GM19239 (cell line): ENCODE measurements around the gene GET4.

ENCODE experiments used
- DNase-seq: peaks from one replicate; pipeline ENCODE4 v3.0.0; 2011; ENCODE audit warnings: low spot score; ENCODE audit not compliant: insufficient read length
- FAIRE-seq: peaks from 2 replicates; lab custom pipeline; 2011; peaks lifted over from hg19 to GRCh38; lab: Jason Lieb, UNC

Gene GET4

DNA sequence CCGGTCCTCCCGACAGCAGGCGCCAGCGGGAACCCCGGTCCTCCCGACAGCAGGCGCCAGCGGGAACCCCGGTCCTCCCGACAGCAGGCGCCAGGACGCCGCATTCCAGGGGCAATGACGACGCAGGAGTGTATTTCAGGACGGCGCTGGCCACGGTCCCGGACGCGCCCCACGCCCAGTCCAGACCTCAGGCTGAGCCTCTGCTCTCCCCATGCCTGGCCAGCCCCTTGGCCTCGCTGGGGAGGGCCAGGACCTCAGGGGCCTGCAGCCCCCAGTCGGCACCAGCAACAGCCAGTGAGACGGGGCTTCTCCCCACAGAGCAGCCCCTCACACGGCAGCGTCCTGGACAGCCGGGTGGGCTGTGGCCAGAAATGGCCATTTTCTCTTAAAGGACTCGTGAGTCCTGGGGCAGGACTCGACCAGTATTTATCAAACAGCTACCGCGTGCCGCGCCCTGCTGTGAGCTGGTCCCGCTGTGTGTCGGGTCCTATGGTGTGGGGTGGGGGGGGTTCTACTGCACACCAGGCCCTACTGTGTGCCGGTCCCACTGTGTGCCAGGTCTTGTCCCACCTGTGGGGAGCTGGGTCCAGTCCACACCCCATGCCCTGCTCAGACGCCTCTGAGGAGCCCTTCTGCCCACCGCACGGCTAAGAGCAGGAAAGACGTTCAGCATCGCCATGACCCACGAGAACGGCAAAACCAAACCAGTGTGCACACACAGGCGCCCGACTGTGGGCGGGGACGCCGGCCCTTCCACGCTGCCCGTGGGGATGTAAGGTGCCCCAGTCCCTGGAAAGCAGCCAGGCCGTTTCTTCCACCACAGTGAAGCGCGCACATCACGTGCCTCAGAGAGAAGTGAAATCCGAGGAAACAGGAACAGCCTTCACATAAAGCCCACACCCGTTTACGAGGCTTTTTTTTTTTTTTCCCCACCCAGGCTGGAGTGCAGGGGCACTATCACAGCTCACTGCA, 33.3 kb downstream of the GET4 start:
- FAIRE-seq, result peak; percentile 83
- DNase-seq, result peak; percentile 59

DNA sequence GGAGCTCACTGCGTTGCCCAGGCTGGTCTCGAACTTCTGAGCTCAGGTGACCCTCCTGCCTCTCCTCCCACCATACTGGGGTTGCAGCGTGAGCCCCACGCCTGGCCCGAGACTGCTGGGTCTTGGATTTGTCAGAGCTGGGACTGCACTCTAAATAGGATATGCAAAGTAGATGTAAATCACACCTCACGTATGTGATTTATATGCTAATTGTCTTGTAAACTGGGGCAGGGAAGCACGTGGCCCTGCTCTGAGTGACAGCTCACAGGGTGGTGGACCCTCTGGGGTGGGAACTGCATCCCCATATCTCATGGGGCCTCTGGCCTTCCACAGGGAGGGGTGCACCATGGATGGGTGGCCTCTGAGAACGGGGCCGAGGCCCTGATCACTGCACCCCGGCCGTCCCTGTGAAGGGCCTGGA, 34.1 kb downstream of the GET4 start:
- FAIRE-seq, result no peak
- peak; percentile 43 for DNase-seq

DNA sequence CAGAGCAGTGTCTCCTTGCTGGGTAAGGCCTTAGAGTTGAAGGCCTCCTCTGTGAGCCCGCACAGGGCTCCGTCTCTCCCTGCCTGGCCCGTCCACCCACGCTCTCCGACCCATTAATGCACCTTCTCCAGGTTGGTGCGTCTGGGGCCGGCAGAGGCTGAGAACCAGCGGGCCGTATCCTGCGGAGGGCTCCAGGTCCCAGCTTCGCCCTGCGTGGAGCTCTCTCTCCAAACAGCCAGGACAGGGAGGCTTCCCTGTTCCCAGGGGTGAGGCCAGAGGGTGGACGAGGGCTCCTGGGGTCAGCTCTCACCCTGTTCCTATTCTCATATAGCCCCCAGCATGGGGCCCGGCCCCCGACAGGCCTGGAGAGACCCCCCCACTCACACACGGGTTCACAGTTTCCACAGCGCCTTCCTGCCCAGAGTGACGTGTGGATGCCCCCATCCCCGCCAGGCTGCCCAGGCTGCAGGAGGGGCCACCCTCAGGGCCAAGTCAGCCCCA, 34.6 kb downstream of the GET4 start:
- FAIRE-seq, result no peak

DNA sequence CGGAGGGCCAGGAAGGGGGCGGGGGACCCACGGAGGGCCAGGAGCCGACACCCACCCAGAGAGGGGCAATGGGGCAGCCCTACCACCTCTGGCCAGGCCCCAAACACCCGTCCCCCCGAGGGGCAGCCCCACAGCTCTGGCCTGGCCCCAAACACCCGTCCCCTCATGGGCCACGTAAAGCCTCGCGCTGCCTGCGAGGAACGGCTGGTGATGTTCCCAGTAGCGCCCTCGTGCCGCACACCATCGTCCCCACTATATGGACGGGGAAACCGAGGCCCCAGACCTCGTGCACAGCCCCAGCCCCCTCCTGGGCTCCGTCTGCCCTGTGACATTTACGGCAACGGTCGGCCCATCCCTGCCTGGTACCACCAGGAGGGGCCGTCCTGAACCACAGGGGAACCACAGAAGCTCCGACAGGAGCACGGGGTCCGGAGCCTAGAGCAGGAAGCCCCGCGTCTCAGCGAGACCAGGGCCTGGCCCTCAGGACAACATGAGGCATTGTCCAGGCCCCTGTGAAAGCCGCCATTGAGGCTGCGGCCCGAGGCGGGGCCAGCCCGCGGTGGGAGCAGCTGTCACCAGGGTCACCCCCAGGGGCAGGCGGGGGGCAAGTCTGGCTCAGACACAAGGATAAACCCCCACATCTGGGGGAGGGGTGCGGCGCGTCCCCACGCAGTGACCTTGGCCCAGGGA, 35.6 kb downstream of the GET4 start:
- no peak for FAIRE-seq
- DNase-seq, result no peak

More for the DNA sequence above, 34.6 kb downstream of the GET4 start:
- DNase-seq, result no peak

DNA sequence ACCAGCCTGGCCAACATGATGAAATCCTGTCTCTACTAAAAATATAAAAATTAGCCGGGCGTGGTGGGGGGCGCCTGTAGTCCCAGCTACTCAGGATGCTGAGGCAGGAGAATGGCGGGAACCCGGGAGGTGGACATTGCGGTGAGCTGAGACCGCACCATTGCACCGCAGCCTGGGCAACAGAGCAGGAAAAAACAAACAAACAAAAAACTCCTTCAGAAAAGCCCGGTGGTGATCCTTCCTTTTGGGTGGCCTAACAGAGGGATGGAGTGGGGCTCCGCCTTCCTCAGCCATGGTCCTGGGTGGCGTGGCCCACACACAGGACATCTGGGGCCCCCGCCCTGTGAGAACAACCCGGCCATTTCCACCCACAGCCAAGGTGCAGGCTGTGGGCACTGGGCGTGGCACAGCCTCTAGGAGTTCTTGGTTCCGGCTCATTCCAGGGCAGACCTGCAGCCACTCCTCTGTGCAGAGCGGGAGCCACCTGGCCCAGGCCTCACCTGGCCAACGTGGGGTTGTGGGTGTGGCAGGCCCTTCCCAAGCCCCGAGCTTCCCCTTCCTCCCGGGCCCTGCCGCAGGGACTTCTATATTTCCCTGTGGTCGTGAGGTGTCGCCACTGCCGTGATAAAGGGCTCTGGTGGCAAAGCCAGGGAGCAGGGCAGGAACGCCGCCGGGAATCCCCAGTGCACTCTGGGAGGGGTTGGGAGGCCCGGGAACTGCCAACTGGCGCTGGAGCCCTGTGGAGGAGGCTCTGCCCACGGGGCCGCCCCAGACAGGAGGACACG, 37.6 kb downstream of the GET4 start:
- FAIRE-seq (no peak), DNase-seq (no peak)

DNA sequence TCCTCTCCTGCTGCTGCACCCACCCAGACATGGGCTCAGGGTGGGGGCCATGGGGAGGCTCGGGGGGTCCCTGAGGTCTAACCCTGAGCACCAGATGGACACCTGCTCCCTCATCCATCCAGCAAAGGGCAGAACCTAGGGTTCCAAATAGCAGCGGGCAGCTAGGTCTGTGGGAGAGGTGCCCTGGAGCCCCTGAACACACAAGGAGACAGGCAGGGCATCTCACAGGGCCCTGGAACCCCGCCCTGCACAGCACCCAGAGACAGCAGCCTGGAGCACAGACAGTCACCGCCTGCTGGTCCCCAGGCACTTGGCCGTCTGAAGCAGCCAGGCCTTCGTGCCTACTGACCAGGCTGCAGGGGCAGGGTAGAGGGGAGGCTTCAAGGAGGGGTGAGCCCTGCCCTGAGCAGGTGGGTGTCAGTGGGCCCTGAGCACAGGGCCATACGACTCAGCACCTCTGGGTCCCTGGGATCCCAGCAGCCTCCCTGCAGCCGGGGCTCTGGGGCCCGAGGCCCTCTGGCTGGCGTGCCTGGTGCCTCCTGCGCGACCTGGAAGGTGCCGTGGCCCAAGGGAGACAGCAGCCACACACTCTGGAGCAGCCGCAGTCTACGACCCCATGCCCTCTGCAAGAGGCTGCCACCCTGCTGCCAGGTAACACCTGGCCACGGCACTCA, 38.3 kb downstream of the GET4 start:
- no peak for FAIRE-seq
- DNase-seq, result no peak

DNA sequence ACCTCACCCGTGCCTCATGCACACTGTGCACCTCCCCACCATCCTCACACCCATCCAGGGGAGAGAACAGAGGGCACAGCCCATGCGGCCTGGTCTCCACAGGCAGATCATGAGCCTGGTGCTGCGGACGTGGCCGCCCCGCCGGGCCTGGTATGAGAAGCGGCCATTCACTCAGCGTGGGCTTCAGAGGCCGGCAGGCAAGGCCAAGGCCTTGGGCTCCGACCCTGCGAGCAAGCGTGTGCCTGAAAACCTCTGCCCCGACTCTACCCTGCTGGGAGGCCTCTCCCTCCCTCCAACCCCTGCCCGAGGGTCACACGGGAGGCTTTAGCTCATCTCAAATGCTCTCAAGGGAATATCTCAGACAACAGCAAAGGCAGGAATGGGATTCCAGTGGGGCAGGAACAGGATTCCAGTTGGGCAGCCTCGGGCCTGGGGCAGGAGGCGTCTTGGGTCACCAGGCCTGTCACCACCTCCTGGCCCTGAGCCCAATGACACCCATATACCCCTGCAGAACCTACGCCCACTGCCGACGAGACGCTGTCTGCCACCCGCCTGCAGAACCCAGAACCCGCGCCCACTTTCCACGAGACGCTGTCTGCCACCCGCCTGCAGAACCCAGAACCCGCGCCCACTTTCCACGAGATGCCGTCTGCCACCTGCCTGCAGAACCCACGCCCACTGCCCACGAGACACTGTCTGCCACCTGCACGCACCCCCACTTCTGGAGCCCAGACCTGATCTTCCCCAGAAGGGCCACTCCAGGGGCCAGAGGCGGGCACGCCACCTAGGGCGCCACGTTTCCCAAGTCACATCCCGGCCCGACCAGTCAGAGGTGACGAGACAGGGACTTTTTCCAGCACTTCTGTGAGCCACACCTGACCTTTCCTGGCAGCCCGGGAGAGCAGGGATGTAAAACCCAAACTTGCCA, 39.2 kb downstream of the GET4 start:
- no peak for DNase-seq
- no peak for FAIRE-seq

DNA sequence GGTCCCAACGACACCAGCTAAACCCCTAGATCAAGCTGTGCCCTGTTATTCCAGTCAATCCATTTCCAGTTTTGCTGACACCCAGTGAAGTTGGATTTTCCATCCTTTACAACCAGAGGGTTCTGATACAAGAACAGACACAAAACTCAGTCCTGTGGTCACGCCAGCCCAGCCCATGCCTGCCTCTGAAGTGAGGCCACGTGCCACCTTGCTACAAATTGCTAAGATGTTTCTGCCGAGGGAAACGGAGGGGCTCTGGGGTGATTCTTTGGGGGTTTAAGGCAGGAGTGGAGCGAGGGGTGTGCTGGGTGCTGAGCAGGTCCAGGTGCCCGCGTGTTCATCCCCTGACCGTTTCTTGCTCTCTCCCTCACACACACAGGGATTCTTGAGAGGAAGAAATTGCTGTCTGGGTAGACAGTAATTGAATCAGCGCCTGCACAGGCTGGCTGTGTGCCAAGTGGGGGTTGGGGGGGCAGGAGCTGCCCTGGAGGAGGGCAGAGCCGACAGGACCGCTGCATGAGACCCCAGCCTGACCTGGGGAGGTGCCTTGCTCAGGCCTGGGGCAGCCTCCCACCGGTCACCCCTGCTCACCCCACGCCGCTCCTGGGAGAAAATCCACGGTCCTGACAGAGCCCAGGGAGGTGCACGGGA, 40.1 kb downstream of the GET4 start:
- no peak for DNase-seq
- FAIRE-seq, result no peak

DNA sequence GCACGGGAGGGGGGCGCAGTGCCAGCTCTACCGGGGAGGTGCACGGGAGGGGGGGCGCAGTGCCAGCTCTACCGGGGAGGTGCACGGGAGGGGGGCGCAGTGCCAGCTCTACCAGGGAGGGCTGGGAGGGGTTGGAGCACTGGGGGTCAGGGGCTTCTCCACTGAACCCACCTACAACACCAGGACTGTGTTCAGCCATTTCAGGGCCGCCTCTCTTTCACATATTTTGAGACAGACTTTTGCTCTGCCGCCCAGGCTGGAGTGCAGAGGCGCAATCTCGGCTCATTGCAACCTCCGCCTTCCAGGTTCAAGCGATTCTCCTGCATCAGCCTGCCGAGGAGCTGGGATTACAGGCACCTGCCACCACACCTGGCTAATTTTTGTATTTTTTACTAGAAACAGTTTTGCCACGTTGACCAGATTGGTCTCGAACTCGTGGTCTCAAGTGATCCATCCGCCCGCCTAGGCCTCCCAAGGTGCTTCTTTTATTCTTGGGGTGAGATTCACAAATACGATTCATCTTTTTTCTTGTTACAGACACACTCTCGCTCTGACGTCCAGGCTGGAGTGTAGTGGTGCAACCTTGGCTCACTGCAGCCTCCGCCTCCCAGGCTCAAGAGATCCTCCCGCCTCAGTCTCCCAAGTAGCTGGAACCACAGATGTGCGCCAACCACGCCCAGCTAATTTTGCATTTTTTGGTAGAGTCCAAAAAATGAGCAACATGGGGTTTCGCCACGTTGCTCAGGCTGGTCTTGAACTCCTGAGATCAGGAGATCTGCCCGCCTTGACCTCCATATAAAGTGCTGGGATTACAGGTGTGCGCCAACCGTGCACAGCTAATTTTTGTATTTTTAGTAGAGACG, 41.1 kb downstream of the GET4 start:
- DNase-seq (no peak), FAIRE-seq (no peak)

DNA sequence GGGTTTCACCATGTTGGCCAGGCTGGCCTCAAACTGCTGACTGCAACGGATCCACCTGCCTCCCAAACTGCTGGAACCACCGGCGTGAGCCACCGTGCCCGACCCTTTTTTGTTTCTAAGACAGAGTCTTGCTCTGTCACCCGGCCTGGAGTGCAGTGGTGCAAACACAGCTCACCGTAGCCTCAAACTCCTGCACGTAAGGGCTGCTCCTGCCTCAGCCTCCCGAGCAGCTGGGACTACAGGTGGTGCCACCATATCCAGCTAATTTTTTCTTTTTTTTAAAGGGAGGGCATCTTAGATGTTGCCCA, 41.7 kb downstream of the GET4 start:
- DNase-seq (no peak), FAIRE-seq (no peak)

DNA sequence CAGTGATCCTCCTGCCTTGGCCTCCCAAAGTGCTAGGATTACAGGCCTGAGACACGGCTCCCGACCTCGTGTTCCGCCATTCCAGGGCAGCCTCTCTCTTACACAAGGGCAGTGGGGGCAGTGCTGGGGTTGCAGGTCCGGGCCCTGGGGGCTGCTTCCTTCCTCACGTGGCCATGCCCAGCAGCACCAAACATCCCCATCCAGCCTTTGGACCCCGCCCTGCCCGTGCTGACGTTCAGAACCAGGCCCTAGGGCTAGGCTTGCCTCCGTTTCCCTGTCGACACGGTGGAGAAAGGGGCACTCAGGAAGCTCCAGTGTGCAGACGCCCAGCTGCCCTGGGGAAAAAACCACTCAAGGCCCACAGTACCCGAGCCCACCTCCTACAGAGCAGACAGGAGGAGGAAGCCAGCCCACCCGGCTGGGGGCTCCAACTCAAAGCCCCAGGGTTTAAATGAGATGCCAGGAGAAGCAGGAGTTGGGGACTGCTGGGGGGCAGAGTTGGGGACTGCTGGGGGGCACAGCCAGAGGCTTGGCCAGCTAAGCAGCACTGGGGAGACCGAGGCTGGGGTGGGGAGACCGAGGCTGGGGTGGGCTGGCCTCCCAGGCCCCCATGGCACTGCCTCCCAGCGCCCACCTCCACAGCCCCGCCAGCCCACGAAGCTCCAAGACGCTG, 42.2 kb downstream of the GET4 start:
- no peak for FAIRE-seq

DNA sequence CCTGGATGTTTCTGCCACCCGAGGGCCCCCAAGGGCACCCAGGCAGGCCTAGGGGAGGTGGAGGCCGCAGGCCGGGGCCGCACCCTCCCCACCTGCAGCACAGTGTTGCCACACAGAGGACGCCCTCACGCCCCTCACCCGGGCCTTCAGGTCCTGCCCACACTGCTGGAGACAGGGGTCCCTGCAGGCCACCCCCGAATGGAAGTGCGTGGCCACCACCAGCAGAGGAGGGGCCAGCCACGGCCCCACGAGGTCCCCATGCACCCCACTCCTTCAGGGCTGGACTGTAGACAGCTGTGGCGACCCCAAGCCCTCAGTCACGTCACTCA, 42.7 kb downstream of the GET4 start:
- no peak for DNase-seq
- no peak for FAIRE-seq

More for the DNA sequence above, 42.2 kb downstream of the GET4 start:
- DNase-seq, result no peak

DNA sequence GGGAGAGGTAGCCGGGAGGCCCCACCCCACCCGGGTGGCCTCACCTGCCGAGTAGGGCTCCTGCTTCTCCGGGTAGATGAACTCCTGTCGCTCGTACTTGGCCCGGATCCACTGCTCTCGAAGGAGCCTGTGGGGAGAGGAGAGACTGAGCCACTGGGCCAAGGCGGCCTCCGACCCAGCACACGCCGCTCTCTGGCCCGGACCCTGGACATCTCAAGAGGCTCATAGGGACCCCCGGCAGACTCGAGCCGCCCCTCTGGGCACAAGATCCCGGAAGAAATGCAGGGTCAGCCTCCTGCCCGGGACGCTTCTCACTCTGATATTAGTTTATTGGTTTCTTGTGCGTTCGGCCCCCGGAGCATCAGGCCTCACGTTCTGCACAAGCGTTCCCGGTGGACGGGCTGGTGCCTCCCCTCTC, 43.6 kb downstream of the GET4 start:
- FAIRE-seq (no peak), DNase-seq (no peak)

DNA sequence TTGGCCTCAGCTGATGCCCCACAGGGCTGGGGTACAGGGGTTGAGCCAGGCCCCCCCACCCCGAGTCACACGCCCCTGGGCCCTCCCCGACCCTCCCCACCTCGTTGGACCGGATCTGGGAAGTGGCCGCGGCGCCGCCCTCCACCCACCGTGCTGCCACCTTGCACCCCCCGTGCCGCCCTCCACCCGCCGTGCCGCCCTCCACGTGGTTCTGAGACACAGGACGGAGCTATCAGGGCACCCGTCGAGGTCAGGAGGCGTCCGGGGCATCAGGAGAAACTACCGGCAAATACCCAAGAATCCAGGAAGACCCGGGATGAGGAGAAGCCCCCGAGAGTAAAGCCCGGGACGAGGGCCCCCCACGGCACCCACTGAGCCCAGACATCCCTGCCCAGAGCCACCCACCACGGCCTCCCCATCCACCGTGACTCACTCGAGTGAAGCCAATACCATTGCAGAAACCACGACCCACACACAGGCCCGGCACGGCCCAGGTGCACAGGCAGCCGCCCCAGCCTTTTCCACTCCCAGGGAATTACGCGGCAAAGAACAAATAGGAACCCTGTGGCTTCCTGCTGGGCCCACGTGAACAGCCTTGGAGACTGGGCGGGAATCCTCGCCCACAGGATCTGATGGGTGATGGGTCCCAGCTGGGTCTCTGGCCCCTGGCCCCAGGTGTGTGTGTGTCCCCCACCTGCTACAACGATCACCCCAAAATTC, 44.2 kb downstream of the GET4 start:
- no peak for DNase-seq
- no peak for FAIRE-seq

DNA sequence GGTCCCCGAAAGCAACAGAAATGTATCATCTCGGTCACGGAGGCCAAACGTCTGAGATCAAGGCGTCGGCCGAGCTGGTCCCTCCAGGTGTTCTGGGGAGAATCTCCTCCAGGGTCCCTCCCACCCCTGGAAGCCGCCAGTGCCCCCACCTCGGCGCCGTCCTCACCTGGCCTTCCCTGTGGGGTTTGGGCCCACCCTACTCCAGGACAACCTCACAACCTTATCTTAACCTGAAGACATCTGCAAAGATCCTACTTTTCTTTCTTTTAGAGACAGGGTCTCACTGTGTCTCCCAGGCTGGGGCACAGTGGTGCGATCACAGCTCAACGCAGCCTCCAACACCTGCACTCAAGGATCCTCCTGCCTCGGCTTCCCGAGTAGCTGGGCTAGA, 44.7 kb downstream of the GET4 start:
- no peak for FAIRE-seq
- DNase-seq, result no peak

DNA sequence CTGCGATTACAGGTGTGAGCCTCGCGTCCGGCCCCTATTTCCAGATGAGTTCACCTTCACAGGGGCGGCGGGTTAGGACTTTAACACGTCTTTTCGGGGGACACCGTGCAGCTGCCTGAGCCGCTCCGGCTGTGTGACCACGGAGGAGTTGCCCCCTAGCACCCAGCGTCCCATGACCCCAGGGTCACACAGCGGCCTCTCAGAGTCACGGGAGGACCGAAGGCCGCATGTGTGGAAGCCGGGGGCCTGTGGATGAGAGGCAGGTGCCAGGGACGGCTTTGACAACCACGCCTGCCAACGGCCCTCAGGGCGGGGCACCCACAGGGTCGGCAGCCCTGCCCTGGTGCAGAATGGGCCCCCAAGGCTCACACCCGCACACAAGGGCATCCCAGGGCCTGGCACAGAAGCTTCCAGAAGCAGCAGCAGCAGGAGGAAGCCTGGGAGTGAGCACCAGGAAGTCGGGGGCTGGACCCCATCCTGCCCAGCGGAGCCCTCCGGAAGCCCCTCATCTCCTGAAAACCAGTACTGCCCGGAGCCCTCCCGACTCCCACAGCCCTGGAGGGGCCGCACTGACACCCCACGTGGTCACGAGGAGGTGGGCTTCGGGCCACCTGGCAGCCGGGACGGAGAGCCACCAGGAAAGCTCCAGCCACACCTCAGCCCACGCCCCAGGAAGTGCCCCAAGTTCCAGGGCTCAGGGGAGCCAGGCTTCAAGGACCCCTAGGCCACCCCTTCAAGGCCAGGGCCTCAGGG, 45.4 kb downstream of the GET4 start:
- DNase-seq, result no peak
- FAIRE-seq, result peak; percentile 71
